ENCODE measurements around the gene SEC24D.

Gene SEC24D

GRCh38 chr4:118716304-118716703 lies 119.6 kb downstream of the SEC24D start:
- DNase-seq (ENCODE audit: low spot score), result no peak

- DNase-seq (ENCODE audit: low spot score), result no peak
These were observed 121.2 kb downstream of the SEC24D start for GRCh38 chr4:118714682-118715081.

GRCh38 chr4:118712872-118713271 lies 123.1 kb downstream of the SEC24D start:
- no peak for DNase-seq (ENCODE audit: low spot score)

GRCh38 chr4:118711052-118711451 lies 124.9 kb downstream of the SEC24D start:
- DNase-seq (ENCODE audit: low spot score), result no peak

- DNase-seq (ENCODE audit: low spot score), result no peak
These were observed 132.8 kb downstream of the SEC24D start for GRCh38 chr4:118703118-118703517.

- peak; percentile 83 for DNase-seq (ENCODE audit: low spot score)
These were observed 150.8 kb downstream of the SEC24D start, which contains the start of gene METTL14 for GRCh38 chr4:118684873-118685811. Gene METTL14 (plus strand): TSS chr4:118685392. CDS start chr4:118685535, 143 bp downstream.

GRCh38 chr4:118683513-118683912 lies 152.4 kb downstream of the SEC24D start:
- no peak for DNase-seq (ENCODE audit: low spot score)

GRCh38 chr4:118682928-118683327 lies 153.0 kb downstream of the SEC24D start:
- no peak for DNase-seq (ENCODE audit: low spot score)

- DNase-seq (ENCODE audit: low spot score), result no peak
These were observed 155.1 kb downstream of the SEC24D start for GRCh38 chr4:118680808-118681207.

GRCh38 chr4:118676128-118676527 lies 159.8 kb downstream of the SEC24D start:
- DNase-seq (ENCODE audit: low spot score), result no peak
